Adrenal gland (tissue), 5 donors: ENCODE measurements around the gene TEDC2.

ENCODE experiments used
- POLR2A ChIP-seq, 2 donors: fragments of 450-650 bp; IDR thresholded peaks; one replicate each; pipeline ENCODE4 v1.6.1; 2017; ENCODE audit warnings: antibody characterized with exemption in 2 of 2, mild to moderate bottlenecking in 2 of 2, moderate library complexity in 1 of 2
- TF ChIP-seq, protein P1 (sequence below), 6 experiments: fragments of 450-650 bp in 4 of 6; fragments of 200-600 bp in 2 of 6; sonication (generic) in 1 of 6; IDR thresholded peaks; 1 replicate in 5 of 6; 2 replicates in 1 of 6; pipeline versions ENCODE4 v1.5.1 to v1.8.0; 2016 to 2021; ENCODE audit warnings: antibody characterized with exemption in 6 of 6, mild to moderate bottlenecking in 2 of 6, moderate library complexity in 1 of 6
- donor health status: DM: no; HTN: no; CAD: no.

DNA sequence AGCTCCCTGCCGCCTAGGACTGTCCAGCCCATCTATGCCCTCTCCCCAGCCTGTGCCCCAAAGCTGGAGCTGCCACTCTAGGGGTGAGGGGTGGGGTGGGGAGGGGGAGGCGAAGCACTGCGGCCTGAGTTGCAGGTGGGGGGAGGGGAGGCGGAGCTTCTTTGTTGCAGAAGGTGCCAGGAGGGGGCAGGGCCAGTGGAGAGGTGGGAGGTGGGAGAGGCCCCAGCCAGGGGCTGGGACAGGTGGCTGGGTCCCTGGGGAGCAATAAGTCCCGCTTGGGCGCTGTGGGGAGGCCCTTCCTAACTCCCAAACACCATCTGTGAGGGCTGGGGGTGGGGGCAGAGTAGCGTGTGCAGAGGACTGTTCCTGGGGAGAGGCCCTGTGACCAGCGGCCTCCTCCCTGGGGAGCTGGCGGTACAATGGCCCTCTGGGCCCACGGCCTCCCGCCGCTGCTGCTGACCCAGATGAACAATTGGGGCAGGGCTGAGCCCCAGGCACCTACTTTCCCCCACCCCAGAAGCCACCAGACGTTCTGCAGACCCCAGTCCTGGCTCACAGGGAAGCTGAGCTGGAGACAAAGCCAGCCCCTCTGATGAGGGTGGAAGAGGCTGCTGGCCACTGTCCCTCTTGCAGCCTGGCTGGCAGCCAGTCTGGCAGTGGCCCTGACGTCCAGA, 9.0 kb downstream of the TEDC2 start:
- TF ChIP-seq, protein P1, sequence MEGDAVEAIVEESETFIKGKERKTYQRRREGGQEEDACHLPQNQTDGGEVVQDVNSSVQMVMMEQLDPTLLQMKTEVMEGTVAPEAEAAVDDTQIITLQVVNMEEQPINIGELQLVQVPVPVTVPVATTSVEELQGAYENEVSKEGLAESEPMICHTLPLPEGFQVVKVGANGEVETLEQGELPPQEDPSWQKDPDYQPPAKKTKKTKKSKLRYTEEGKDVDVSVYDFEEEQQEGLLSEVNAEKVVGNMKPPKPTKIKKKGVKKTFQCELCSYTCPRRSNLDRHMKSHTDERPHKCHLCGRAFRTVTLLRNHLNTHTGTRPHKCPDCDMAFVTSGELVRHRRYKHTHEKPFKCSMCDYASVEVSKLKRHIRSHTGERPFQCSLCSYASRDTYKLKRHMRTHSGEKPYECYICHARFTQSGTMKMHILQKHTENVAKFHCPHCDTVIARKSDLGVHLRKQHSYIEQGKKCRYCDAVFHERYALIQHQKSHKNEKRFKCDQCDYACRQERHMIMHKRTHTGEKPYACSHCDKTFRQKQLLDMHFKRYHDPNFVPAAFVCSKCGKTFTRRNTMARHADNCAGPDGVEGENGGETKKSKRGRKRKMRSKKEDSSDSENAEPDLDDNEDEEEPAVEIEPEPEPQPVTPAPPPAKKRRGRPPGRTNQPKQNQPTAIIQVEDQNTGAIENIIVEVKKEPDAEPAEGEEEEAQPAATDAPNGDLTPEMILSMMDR (IDR thresholded peaks at IDR 0.05): no peak
- TF ChIP-seq POLR2A (IDR thresholded peaks at IDR 0.05): peak in 1 of 2 donors; percentile 13
